Measurements from ENCODE around the gene METTL2B. TPM values are rescaled to one million over a fixed set of nuclear protein-coding genes. Genes with fewer than 3 reads are reported as not detected.
A peak's percentile ranks its signal among the peaks of the same experiment; 100 is the strongest.
"Not testable (repeated sequence)": the region's sequence is repeated elsewhere in the genome, so short reads cannot be mapped to it uniquely, and the experiment has no call there.

METTL2B gene
- polyA plus RNA-seq, 4 donors: 7.4 to 21.3 (median 11.2) TPM

DNA sequence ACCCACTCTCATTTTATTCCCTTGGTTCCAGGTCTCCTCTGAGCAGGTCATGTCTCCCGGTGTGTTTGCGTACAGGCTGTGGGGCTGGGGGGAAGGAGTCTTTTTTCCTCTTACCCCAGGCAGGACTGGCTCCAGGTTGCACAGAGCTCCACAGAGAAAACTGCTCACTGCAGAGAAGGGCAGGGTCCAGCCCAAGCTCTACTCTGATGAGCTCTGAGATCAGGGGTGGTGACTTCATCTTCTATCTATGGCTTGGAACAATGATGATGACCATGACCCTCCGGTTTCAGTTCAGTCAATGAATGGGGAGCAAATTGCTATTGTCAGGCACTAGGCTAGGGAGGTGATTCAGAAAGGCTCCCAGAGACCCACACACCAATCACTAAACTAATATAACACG, 49.0 kb downstream of the METTL2B start:
- not testable (repeated sequence) for H3K4me1 ChIP-seq (ENCODE audit: control insufficient read depth in 3 of 3, insufficient read depth in 2 of 3, low read depth in 1 of 3, low read length in 2 of 3); H3K27me3 ChIP-seq (ENCODE audit: control insufficient read depth in 3 of 3, insufficient read depth in 3 of 3, low read length in 3 of 3); H3K36me3 ChIP-seq (ENCODE audit: control insufficient read depth in 3 of 3, insufficient read depth in 2 of 3, low read depth in 1 of 3, low read length in 3 of 3); H3K9me3 ChIP-seq (ENCODE audit: control insufficient read depth in 2 of 2, insufficient read depth in 1 of 2, low read depth in 1 of 2, low read length in 1 of 2); H3K4me3 ChIP-seq (ENCODE audit: low read depth in 1 of 3, low read length in 3 of 3); FAIRE-seq
- WGBS, 3 donors: 75 to 82% (median 82%) methylated on average over 3 to 4 of the region's 4 CpGs
- H3K27ac ChIP-seq (ENCODE audit: low read depth in 1 of 3, low read length in 2 of 3): peak overlapping the region in 1 of 3 donors; percentile 16
- peak; percentile 4 to 27 for DNase-seq

DNA sequence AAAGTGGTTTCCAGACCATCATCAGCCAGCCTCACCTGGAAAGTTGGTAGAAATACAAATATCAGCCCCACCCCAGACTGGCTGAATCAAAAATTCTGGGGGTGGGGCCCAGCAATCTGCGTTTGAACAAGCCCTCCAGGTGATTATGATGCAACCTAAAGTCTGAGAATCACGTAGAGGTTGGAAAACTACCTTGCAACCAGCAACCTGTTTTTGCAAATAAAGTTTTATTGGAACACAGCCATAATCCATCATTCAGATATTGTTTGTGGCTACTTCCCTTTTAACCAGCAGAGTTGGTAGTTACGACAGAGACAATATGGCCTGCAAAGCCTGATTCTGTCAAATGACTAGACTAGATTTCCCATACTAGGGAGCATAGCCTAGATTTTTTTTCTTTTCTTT, 49.5 kb downstream of the METTL2B start:
- 57 to 72% (median 64%) methylated on average over 2 to 3 of the region's 3 CpGs for WGBS, 3 donors
- not testable (repeated sequence) for H3K27me3 ChIP-seq (ENCODE audit: control insufficient read depth in 3 of 3, insufficient read depth in 3 of 3, low read length in 3 of 3); H3K36me3 ChIP-seq (ENCODE audit: control insufficient read depth in 3 of 3, insufficient read depth in 2 of 3, low read depth in 1 of 3, low read length in 3 of 3); DNase-seq; H3K4me3 ChIP-seq (ENCODE audit: low read depth in 1 of 3, low read length in 3 of 3); H3K27ac ChIP-seq (ENCODE audit: low read depth in 1 of 3, low read length in 2 of 3); H3K9me3 ChIP-seq (ENCODE audit: control insufficient read depth in 2 of 2, insufficient read depth in 1 of 2, low read depth in 1 of 2, low read length in 1 of 2); FAIRE-seq; H3K4me1 ChIP-seq (ENCODE audit: control insufficient read depth in 3 of 3, insufficient read depth in 2 of 3, low read depth in 1 of 3, low read length in 2 of 3)

DNA sequence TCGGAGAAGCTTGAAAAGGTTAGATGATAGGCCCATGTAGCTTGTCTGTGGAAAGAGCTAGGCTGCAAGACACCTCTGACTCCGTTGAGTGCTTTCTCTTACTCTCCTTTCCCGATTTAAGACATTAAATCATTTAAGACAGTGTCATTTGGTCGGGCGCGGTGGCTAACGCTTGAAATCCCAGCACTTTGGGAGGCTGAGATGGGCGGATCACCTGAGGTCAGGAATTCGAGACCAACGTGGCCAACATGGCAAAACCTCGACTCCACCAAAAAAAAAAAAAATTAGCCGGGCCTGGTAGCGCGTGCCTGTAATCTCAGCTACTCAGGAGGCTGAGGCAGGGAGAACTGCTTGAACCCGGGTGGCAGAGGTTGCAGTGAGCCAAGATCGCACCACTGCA, 52.6 kb downstream of the METTL2B start:
- not testable (repeated sequence) for H3K9me3 ChIP-seq (ENCODE audit: control insufficient read depth in 2 of 2, insufficient read depth in 1 of 2, low read depth in 1 of 2, low read length in 1 of 2); H3K27ac ChIP-seq (ENCODE audit: low read depth in 1 of 3, low read length in 2 of 3); H3K27me3 ChIP-seq (ENCODE audit: control insufficient read depth in 3 of 3, insufficient read depth in 3 of 3, low read length in 3 of 3); H3K4me3 ChIP-seq (ENCODE audit: low read depth in 1 of 3, low read length in 3 of 3); DNase-seq; FAIRE-seq; H3K36me3 ChIP-seq (ENCODE audit: control insufficient read depth in 3 of 3, insufficient read depth in 2 of 3, low read depth in 1 of 3, low read length in 3 of 3); H3K4me1 ChIP-seq (ENCODE audit: control insufficient read depth in 3 of 3, insufficient read depth in 2 of 3, low read depth in 1 of 3, low read length in 2 of 3)
- WGBS, 3 donors: 94 to 96% (median 95%) methylated on average over 15 to 16 of the region's 16 CpGs

GRCh38 chr7:128530121-128530854, 53.7 kb downstream of the METTL2B start:
- H3K27ac ChIP-seq (ENCODE audit: low read depth in 1 of 3, low read length in 2 of 3): peak overlapping the region; percentile 33 to 92 (median 90)
- H3K4me1 ChIP-seq (ENCODE audit: control insufficient read depth in 3 of 3, insufficient read depth in 2 of 3, low read depth in 1 of 3, low read length in 2 of 3); FAIRE-seq; H3K36me3 ChIP-seq (ENCODE audit: control insufficient read depth in 3 of 3, insufficient read depth in 2 of 3, low read depth in 1 of 3, low read length in 3 of 3); H3K9me3 ChIP-seq (ENCODE audit: control insufficient read depth in 2 of 2, insufficient read depth in 1 of 2, low read depth in 1 of 2, low read length in 1 of 2); H3K27me3 ChIP-seq (ENCODE audit: control insufficient read depth in 3 of 3, insufficient read depth in 3 of 3, low read length in 3 of 3): not testable (repeated sequence)
- H3K4me3 ChIP-seq (ENCODE audit: low read depth in 1 of 3, low read length in 3 of 3): peak overlapping the region; percentile 42 to 83 (median 67)
- 3 to 13% (median 11%) methylated on average over 14 to 50 of the region's 50 CpGs for WGBS, 3 donors
- peak in 1 of 2 donors; percentile 20 for DNase-seq

DNA sequence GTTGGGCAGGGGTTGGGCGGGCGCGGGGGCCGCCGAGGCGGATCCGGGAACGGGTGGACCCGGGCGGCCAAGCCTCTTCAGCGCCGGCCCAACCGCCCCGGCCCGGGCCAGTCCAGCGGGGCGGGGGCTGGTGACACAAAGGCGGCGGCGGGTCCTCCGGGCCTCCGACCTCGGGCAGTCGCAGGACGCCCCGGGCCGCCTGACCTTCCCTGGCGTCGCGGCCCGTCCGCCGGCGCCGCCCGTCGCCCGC, 54.2 kb downstream of the METTL2B start:
- no peaks in the 10 kb centered on the region for H3K27me3 ChIP-seq (ENCODE audit: control insufficient read depth in 3 of 3, insufficient read depth in 3 of 3, low read length in 3 of 3)
- H3K36me3 ChIP-seq (ENCODE audit: control insufficient read depth in 3 of 3, insufficient read depth in 2 of 3, low read depth in 1 of 3, low read length in 3 of 3): peaks cover 0 to 7% (median 0%) of the 10 kb centered on the region in 3 donors
- peak overlapping the region; percentile 42 to 83 (median 67) for H3K4me3 ChIP-seq (ENCODE audit: low read depth in 1 of 3, low read length in 3 of 3)
- no peaks in the 10 kb centered on the region for H3K9me3 ChIP-seq (ENCODE audit: control insufficient read depth in 2 of 2, insufficient read depth in 1 of 2, low read depth in 1 of 2, low read length in 1 of 2)
- H3K27ac ChIP-seq (ENCODE audit: low read depth in 1 of 3, low read length in 2 of 3): peak overlapping the region in 2 of 3 donors; percentile 90 to 92
- no peaks in the 10 kb centered on the region for H3K4me1 ChIP-seq (ENCODE audit: control insufficient read depth in 3 of 3, insufficient read depth in 2 of 3, low read depth in 1 of 3, low read length in 2 of 3)
- 0% methylated on average over 5 to 38 of the region's 38 CpGs for WGBS, 3 donors
- DNase-seq (no peak), FAIRE-seq (no peak)

GRCh38 chr7:128531105-128531954, 54.8 kb downstream of the METTL2B start:
- peak; percentile 88 to 90 for DNase-seq
- H3K27me3 ChIP-seq (ENCODE audit: control insufficient read depth in 3 of 3, insufficient read depth in 3 of 3, low read length in 3 of 3); H3K4me1 ChIP-seq (ENCODE audit: control insufficient read depth in 3 of 3, insufficient read depth in 2 of 3, low read depth in 1 of 3, low read length in 2 of 3); H3K36me3 ChIP-seq (ENCODE audit: control insufficient read depth in 3 of 3, insufficient read depth in 2 of 3, low read depth in 1 of 3, low read length in 3 of 3); FAIRE-seq; H3K9me3 ChIP-seq (ENCODE audit: control insufficient read depth in 2 of 2, insufficient read depth in 1 of 2, low read depth in 1 of 2, low read length in 1 of 2): not testable (repeated sequence)
- WGBS, 3 donors: 0% methylated on average over 43 to 92 of the region's 92 CpGs
- Histone ChIP-seq H3K4me3 (ENCODE audit: low read depth in 1 of 3, low read length in 3 of 3) (peak overlapping the region; percentile 73 to 83 (median 76)), H3K27ac (ENCODE audit: low read depth in 1 of 3, low read length in 2 of 3) (peak overlapping the region; percentile 86 to 93 (median 92))

- peak overlapping the region; percentile 73 to 83 (median 76) for H3K4me3 ChIP-seq (ENCODE audit: low read depth in 1 of 3, low read length in 3 of 3)
- DNase-seq: peak; percentile 43 to 49
- WGBS, 3 donors: 0 to 1% (median 1%) methylated on average over 19 to 30 of the region's 35 CpGs
- not testable (repeated sequence) for H3K36me3 ChIP-seq (ENCODE audit: control insufficient read depth in 3 of 3, insufficient read depth in 2 of 3, low read depth in 1 of 3, low read length in 3 of 3); H3K27me3 ChIP-seq (ENCODE audit: control insufficient read depth in 3 of 3, insufficient read depth in 3 of 3, low read length in 3 of 3); H3K9me3 ChIP-seq (ENCODE audit: control insufficient read depth in 2 of 2, insufficient read depth in 1 of 2, low read depth in 1 of 2, low read length in 1 of 2); FAIRE-seq; H3K4me1 ChIP-seq (ENCODE audit: control insufficient read depth in 3 of 3, insufficient read depth in 2 of 3, low read depth in 1 of 3, low read length in 2 of 3)
- peak overlapping the region; percentile 73 to 93 (median 86) for H3K27ac ChIP-seq (ENCODE audit: low read depth in 1 of 3, low read length in 2 of 3)
These were observed 55.5 kb downstream of the METTL2B start for GRCh38 chr7:128531955-128532478.

DNA sequence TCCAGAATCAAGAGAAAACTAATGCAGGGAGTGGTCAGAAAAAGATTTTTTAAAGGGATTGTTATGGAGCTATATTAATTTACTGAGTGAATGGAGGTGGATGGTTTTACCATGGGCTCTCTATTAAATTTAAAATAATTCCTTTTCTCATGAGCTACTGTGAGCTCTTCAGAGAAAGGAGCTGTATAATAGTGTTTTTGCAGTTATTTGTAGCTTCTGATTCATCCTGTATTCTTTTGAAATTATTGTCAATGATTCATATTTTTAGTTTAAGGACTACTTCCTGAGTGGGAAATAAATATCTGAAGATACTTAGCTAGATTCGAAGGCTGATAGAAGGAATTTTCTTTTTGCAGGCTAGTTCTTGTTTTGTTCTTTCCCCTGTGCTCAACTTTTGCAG, 56.4 kb downstream of the METTL2B start:
- WGBS, 3 donors: 3 to 15% (median 9%) methylated on average over 1 of the region's 1 CpG
- H3K4me1 ChIP-seq (ENCODE audit: control insufficient read depth in 3 of 3, insufficient read depth in 2 of 3, low read depth in 1 of 3, low read length in 2 of 3): not testable (repeated sequence)

More for the DNA sequence above, 56.4 kb downstream of the METTL2B start:
- not testable (repeated sequence) for H3K27ac ChIP-seq (ENCODE audit: low read depth in 1 of 3, low read length in 2 of 3); FAIRE-seq; H3K9me3 ChIP-seq (ENCODE audit: control insufficient read depth in 2 of 2, insufficient read depth in 1 of 2, low read depth in 1 of 2, low read length in 1 of 2); H3K27me3 ChIP-seq (ENCODE audit: control insufficient read depth in 3 of 3, insufficient read depth in 3 of 3, low read length in 3 of 3); H3K36me3 ChIP-seq (ENCODE audit: control insufficient read depth in 3 of 3, insufficient read depth in 2 of 3, low read depth in 1 of 3, low read length in 3 of 3); DNase-seq
- H3K4me3 ChIP-seq (ENCODE audit: low read depth in 1 of 3, low read length in 3 of 3): peak overlapping the region in 2 of 3 donors; percentile 15 to 22
